PC-9 (cell line): Measurements from ENCODE around the gene OBI1. TPM values are rescaled to one million over a fixed set of nuclear protein-coding genes. Genes with fewer than 3 reads are reported as not detected.

Experiments
- BruUV-seq: library from RNA; stranded (reverse); fragments of 400-500 nt; replicated peaks from 2 replicates; lab custom pipeline; 2021; lab: Mats Ljungman, UMichigan
- CTCF ChIA-PET: fragments of 300-600 bp; sonication (Branson Sonifier 250); formaldehyde crosslinking; loops from one replicate; lab custom pipeline; 2022; ENCODE audit warnings: antibody characterized with exemption; lab: Charles Lee
- POLR2A ChIA-PET: fragments of 300-600 bp; sonication (Branson Sonifier 250); formaldehyde crosslinking; loops from one replicate; lab custom pipeline; 2022; ENCODE audit warnings: antibody characterized with exemption; ENCODE audit not compliant: unreplicated experiment; lab: Charles Lee
- DNase-seq, 2 experiments: peaks; one replicate each; pipeline versions ENCODE4 v3.0.0 to v3.0.0-alpha.2; 2015 to 2022; ENCODE audit warnings: mixed read lengths in 1 of 2
- H2AFZ ChIP-seq: fragments of 200-600 bp; sonication (generic); 2 replicates; pipeline ENCODE4 v1.8.1; 2017; ENCODE audit warnings: antibody characterized with exemption
- H3F3A ChIP-seq: fragments of 200-600 bp; sonication (generic); 2 replicates; pipeline ENCODE4 v1.8.1; 2017; ENCODE audit warnings: antibody characterized with exemption, mild to moderate bottlenecking, low read depth; ENCODE audit not compliant: insufficient read depth
- H3K27ac ChIP-seq: fragments of 200-600 bp; sonication (generic); 2 replicates; pipeline ENCODE4 v1.6.1; 2016; ENCODE audit warnings: mixed run types
- H3K27me3 ChIP-seq: fragments of 200-600 bp; sonication (generic); 2 replicates; pipeline ENCODE4 v1.6.1; 2016; ENCODE audit warnings: low read depth, mixed run types; ENCODE audit not compliant: insufficient read depth
- H3K36me3 ChIP-seq: fragments of 200-600 bp; sonication (generic); 2 replicates; pipeline ENCODE4 v1.6.1; 2016; ENCODE audit warnings: low read depth, mixed run types
- H3K4me1 ChIP-seq: fragments of 200-600 bp; sonication (generic); replicated peaks from 2 replicates; pipeline ENCODE4 v1.6.1; 2016; ENCODE audit warnings: mixed run types; ENCODE audit not compliant: insufficient read depth
- H3K4me2 ChIP-seq: fragments of 200-600 bp; sonication (generic); 2 replicates; pipeline ENCODE4 v1.6.1; 2017; ENCODE audit warnings: mixed run types
- H3K4me3 ChIP-seq: fragments of 200-600 bp; sonication (generic); 2 replicates; pipeline ENCODE4 v1.6.1; 2016; ENCODE audit warnings: mixed run types
- H3K79me2 ChIP-seq: fragments of 200-600 bp; sonication (generic); 2 replicates; pipeline ENCODE4 v1.6.1; 2017; ENCODE audit warnings: low read depth, mixed run types
- H3K9me2 ChIP-seq: fragments of 200-600 bp; sonication (generic); 2 replicates; pipeline ENCODE4 v1.8.1; 2017; ENCODE audit warnings: mild to moderate bottlenecking; ENCODE audit not compliant: insufficient read depth
- H3K9me3 ChIP-seq: fragments of 200-600 bp; sonication (generic); 2 replicates; pipeline ENCODE4 v1.8.1; 2016; ENCODE audit warnings: low read depth; ENCODE audit not compliant: insufficient read depth
- H4K20me1 ChIP-seq: fragments of 200-600 bp; sonication (generic); 2 replicates; pipeline ENCODE4 v1.8.1; 2017; ENCODE audit not compliant: insufficient read depth
- EZH2 ChIP-seq: fragments of 200-600 bp; sonication (generic); IDR thresholded peaks from 2 replicates; pipeline ENCODE4 v1.8.0; 2017; ENCODE audit warnings: antibody characterized with exemption, low read depth
- intact Hi-C: fragments of 100-400 bp; cut with micrococcal nuclease; formaldehyde crosslinking; loops from one replicate; pipeline ENCODE4 v1.10.0; 2022; ENCODE audit not compliant: unreplicated experiment
- total RNA-seq: library from RNA; stranded (reverse); gene quantifications from 2 replicates; pipeline ENCODE4 v1.2.3, GENCODE V29; 2021
- TF ChIP-seq, protein P1 (sequence below): fragments of 200-600 bp; sonication (generic); conservative IDR thresholded peaks from 2 replicates; pipeline ENCODE4 v1.6.1; 2017; ENCODE audit warnings: mixed run types, antibody characterized with exemption, mild to moderate bottlenecking, moderate library complexity

OBI1 gene
- total RNA-seq, 1 experiment from 2014 or later, result 11.9 TPM

GRCh38 chr13:78600280-78600883 lies 58.6 kb downstream of the OBI1 start:
- ChIA-PET CTCF (no interaction called here), POLR2A (no interaction called here)
- Histone ChIP-seq H3K9me3 (no peaks in the 10 kb centered on the region), H3K4me3 (no peak overlapping the region), H3K27me3 (no peaks in the 10 kb centered on the region), H3K4me2 (no peak overlapping the region), H3K27ac (no peak overlapping the region), H3F3A (no peaks in the 10 kb centered on the region), H2AFZ (no peak overlapping the region), H3K79me2 (no peaks in the 10 kb centered on the region), H4K20me1 (no peaks in the 10 kb centered on the region), H3K9me2 (no peaks in the 10 kb centered on the region), H3K4me1 (no peaks in the 10 kb centered on the region), H3K36me3 (no peaks in the 10 kb centered on the region)
- no TSS peak for BruUV-seq
- intact Hi-C loops, result no loop called here
- DNase-seq, result no peak
- TF ChIP-seq EZH2, result no peak
- TF ChIP-seq, protein P1, sequence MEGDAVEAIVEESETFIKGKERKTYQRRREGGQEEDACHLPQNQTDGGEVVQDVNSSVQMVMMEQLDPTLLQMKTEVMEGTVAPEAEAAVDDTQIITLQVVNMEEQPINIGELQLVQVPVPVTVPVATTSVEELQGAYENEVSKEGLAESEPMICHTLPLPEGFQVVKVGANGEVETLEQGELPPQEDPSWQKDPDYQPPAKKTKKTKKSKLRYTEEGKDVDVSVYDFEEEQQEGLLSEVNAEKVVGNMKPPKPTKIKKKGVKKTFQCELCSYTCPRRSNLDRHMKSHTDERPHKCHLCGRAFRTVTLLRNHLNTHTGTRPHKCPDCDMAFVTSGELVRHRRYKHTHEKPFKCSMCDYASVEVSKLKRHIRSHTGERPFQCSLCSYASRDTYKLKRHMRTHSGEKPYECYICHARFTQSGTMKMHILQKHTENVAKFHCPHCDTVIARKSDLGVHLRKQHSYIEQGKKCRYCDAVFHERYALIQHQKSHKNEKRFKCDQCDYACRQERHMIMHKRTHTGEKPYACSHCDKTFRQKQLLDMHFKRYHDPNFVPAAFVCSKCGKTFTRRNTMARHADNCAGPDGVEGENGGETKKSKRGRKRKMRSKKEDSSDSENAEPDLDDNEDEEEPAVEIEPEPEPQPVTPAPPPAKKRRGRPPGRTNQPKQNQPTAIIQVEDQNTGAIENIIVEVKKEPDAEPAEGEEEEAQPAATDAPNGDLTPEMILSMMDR, result no peak

DNA sequence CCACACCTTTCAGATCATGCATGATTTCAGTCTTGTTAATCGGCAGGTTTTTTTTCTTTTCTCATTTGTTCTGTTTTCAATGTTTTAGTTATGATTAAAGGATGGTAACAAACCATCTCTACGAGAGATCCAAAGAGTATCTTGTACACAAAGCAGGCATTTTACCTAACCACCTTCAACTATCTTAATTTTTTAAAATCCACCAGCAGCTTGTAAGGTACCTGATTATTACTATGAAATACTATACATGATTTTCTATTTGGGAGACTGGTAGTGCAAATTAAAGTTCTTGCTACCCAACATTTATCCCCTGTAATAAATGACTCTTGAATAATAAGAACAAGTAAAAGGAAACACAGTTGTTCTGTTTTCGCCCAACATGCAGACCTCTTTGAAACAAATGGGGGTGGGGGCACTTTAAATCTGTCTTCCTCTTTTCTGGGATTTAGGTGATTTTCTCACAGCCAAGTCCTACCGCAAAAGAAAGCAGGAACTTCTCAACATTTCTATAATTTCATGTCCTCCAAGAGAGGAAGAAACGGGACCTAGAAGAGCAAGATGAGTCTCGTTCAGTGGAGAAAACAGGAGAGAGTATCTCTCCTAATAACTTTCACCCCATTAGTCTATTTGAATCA lies 59.2 kb downstream of the OBI1 start:
- no peak overlapping the region for H3K27ac ChIP-seq
- H3K79me2 ChIP-seq, result no peaks in the 10 kb centered on the region
- no TSS peak for BruUV-seq
- no peaks in the 10 kb centered on the region for H3K9me2 ChIP-seq
- H3K9me3 ChIP-seq, result no peaks in the 10 kb centered on the region
- intact Hi-C loops, result no loop called here
- ChIA-PET CTCF (no interaction called here), POLR2A (no interaction called here)
- H4K20me1 ChIP-seq, result no peaks in the 10 kb centered on the region
- H3K27me3 ChIP-seq, result no peaks in the 10 kb centered on the region
- H3K4me3 ChIP-seq, result no peak overlapping the region
- no peak overlapping the region for H2AFZ ChIP-seq
- TF ChIP-seq, protein P1, result no peak
- TF ChIP-seq EZH2, result no peak
- H3K36me3 ChIP-seq, result no peaks in the 10 kb centered on the region
- H3K4me1 ChIP-seq, result no peaks in the 10 kb centered on the region
- no peak overlapping the region for H3K4me2 ChIP-seq
- H3F3A ChIP-seq, result no peaks in the 10 kb centered on the region
- DNase-seq, result no peak

DNA sequence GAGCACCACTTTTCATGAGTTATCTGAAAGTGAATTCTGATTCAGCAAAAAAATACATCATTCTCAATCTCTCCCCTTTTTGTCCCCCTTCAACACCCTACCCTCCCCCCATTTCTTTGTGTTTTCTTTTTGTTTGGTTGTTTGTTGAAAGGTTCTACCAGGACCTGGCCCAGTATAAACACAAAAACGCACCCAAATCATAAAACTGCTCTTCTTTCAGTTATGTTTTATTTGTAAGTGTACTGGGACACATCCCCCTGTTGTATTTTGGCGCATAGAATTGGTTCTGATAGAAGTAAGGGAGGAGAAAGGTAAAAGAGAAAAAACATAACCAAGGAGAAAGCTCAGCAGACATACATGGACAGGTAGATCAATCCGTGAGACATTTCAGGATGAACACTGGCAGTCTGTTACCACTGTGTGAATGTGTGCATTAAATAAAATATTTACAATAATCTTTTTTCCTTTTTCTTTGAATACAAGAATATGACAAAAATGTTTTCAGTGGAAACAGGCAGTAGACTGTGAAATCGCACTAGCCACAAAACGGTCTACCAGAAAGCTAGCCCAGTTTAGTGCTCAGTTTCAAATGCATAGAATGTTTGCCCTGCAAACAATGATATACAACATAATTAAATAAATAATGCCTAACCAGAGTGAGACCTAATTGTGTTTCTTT lies 59.9 kb downstream of the OBI1 start:
- no peaks in the 10 kb centered on the region for H3K79me2 ChIP-seq
- TF ChIP-seq, protein P1, result no peak
- TF ChIP-seq EZH2, result no peak
- intact Hi-C loops, result no loop called here
- DNase-seq, result no peak
- H2AFZ ChIP-seq, result no peak overlapping the region
- H3K27me3 ChIP-seq, result 0 out of 2 replicates have a peak, but pooled peaks cover 4% of the 10 kb centered on the region
- POLR2A ChIA-PET, result no interaction called here
- H3K9me2 ChIP-seq, result no peaks in the 10 kb centered on the region
- H4K20me1 ChIP-seq, result no peaks in the 10 kb centered on the region
- no peaks in the 10 kb centered on the region for H3F3A ChIP-seq
- H3K36me3 ChIP-seq, result no peaks in the 10 kb centered on the region
- no peaks in the 10 kb centered on the region for H3K9me3 ChIP-seq
- H3K4me3 ChIP-seq, result no peak overlapping the region
- H3K4me1 ChIP-seq, result no peaks in the 10 kb centered on the region
- CTCF ChIA-PET, result no interaction called here
- H3K27ac ChIP-seq, result no peak overlapping the region
- no TSS peak for BruUV-seq
- no peak overlapping the region for H3K4me2 ChIP-seq
